ENCODE data around the gene FAM117B. TPM values are rescaled to one million over a fixed set of nuclear protein-coding genes. Genes with fewer than 3 reads are reported as not detected.

The FAM117B gene
- total RNA-seq, 1 experiment from 2014 or later = 8.0 TPM

- Histone ChIP-seq H3K4me1 (ENCODE audit: low read length) (peaks cover 4% of the 10 kb centered on the region; the same call in 1 of the 2 replicates), H3K9me2 (replicated peaks; ENCODE audit: insufficient read depth, low read length) (no peaks in the 10 kb centered on the region), H3K36me3 (ENCODE audit: insufficient read depth, low read length) (no peaks in the 10 kb centered on the region), H2AFZ (ENCODE audit: low read length) (no peak overlapping the region), H3K27ac (ENCODE audit: low read length) (no peak overlapping the region), H3K27me3 (ENCODE audit: low read length) (no peaks in the 10 kb centered on the region), H3K79me2 (ENCODE audit: low read length) (no peaks in the 10 kb centered on the region), H3K9ac (ENCODE audit: low read length) (no peak overlapping the region), H3K4me2 (ENCODE audit: low read depth, low read length, poor library complexity, severe bottlenecking) (no peak overlapping the region), H4K20me1 (ENCODE audit: insufficient read depth, low read depth, low read length) (no peaks in the 10 kb centered on the region), H3K4me3 (ENCODE audit: low read length) (no peak overlapping the region), H3K9me3 (ENCODE audit: low read length) (no peaks in the 10 kb centered on the region)
- no peak for DNase-seq
These were observed 183.0 kb downstream of the FAM117B start for GRCh38 chr2:202817771-202818170.

DNA sequence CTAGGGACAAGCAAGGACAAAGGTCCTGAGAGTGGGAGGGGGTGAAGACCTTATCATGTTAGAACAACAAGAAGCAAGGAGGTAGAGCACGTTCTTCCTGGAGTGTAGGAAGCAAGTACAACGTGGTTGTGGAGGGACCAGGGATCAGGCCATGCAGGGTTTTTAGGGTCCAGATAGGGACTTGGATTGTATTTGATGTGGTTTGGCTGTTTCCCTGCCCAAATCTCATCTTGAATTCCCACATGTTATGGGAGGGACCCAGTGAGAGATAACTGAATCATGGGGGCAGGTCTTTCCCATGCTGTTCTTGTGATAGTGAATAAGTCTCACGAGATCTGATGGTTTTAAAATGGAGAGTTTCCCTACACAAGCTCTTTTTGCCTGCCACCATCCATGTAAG, 183.6 kb downstream of the FAM117B start:
- DNase-seq = no peak
- no peaks in the 10 kb centered on the region for H3K36me3 ChIP-seq (ENCODE audit: insufficient read depth, low read length)
- H3K79me2 ChIP-seq (ENCODE audit: low read length) = no peaks in the 10 kb centered on the region
- no peak overlapping the region for H2AFZ ChIP-seq (ENCODE audit: low read length)
- H4K20me1 ChIP-seq (ENCODE audit: insufficient read depth, low read depth, low read length) = no peaks in the 10 kb centered on the region
- H3K4me1 ChIP-seq (ENCODE audit: low read length) = peaks cover 4% of the 10 kb centered on the region; the same call in 1 of the 2 replicates
- no peaks in the 10 kb centered on the region for H3K9me2 ChIP-seq (replicated peaks; ENCODE audit: insufficient read depth, low read length)
- no peak overlapping the region for H3K4me3 ChIP-seq (ENCODE audit: low read length)
- H3K27me3 ChIP-seq (ENCODE audit: low read length) = no peaks in the 10 kb centered on the region
- no peak overlapping the region for H3K27ac ChIP-seq (ENCODE audit: low read length)
- H3K4me2 ChIP-seq (ENCODE audit: low read depth, low read length, poor library complexity, severe bottlenecking) = no peak overlapping the region
- no peak overlapping the region for H3K9ac ChIP-seq (ENCODE audit: low read length)
- no peaks in the 10 kb centered on the region for H3K9me3 ChIP-seq (ENCODE audit: low read length)

Small RNAs within 50 kb of the gene (small RNA-seq; reads per million reads assigned to genes)
- not detected for gene MTND4LP17

Other genes starting within 250 kb of the FAM117B start
- 10.1 and 13.2 TPM in 2 replicates for gene ICA1L, start 236.8 kb downstream of the FAM117B start, total RNA-seq (2014; rRNA removed; shearing (Covaris generic); ENCODE audit: low replicate concordance)